H9 (cell line): Measurements from ENCODE around the gene CFAP46. TPM values are rescaled to one million over a fixed set of nuclear protein-coding genes. Genes with fewer than 3 reads are reported as not detected.

ENCODE experiments used
- DNase-seq: peaks from one replicate; pipeline ENCODE4 v3.0.0-alpha.2; 2017
- H2AFZ ChIP-seq: one replicate; pipeline ENCODE4 v1.6.1; 2013; ENCODE audit warnings: mild to moderate bottlenecking, low read length, control low read depth, moderate library complexity
- H2AK5ac ChIP-seq: 2 replicates; pipeline ENCODE4 v1.6.1; 2013; ENCODE audit warnings: low read length, control low read depth, mixed read lengths; ENCODE audit not compliant: insufficient read length
- H2BK120ac ChIP-seq: one replicate; pipeline ENCODE4 v1.6.1; 2013; ENCODE audit warnings: low read depth, mild to moderate bottlenecking, low read length, control low read depth, inconsistent platforms; ENCODE audit not compliant: poor library complexity, severe bottlenecking
- H2BK12ac ChIP-seq: 2 replicates; pipeline ENCODE4 v1.6.1; 2013; ENCODE audit warnings: low read length, control low read depth, mixed read lengths, low read depth; ENCODE audit not compliant: insufficient read length
- H2BK15ac ChIP-seq: 2 replicates; pipeline ENCODE4 v1.6.1; 2013; ENCODE audit warnings: low read depth, low read length, control low read depth
- H2BK20ac ChIP-seq: one replicate; pipeline ENCODE4 v1.6.1; 2013; ENCODE audit warnings: low read depth, mild to moderate bottlenecking, low read length, control low read depth, inconsistent platforms; ENCODE audit not compliant: poor library complexity, severe bottlenecking
- H2BK5ac ChIP-seq: 2 replicates; pipeline ENCODE4 v1.6.1; 2013; ENCODE audit warnings: low read length, control low read depth, mixed read lengths; ENCODE audit not compliant: insufficient read length
- H3K14ac ChIP-seq: 2 replicates; pipeline ENCODE4 v1.6.1; 2013; ENCODE audit warnings: low read length, control low read depth; ENCODE audit not compliant: insufficient read depth
- H3K18ac ChIP-seq: 2 replicates; pipeline ENCODE4 v1.6.1; 2013; ENCODE audit warnings: low read depth, mild to moderate bottlenecking, mixed read lengths, low read length, control low read depth; ENCODE audit not compliant: insufficient read length
- H3K23ac ChIP-seq: 2 replicates; pipeline ENCODE4 v1.6.1; 2013; ENCODE audit warnings: low read length, control low read depth, mixed read lengths, low read depth; ENCODE audit not compliant: insufficient read length
- H3K23me2 ChIP-seq: 2 replicates; pipeline ENCODE4 v1.6.1; 2013; ENCODE audit warnings: low read depth, mild to moderate bottlenecking, mixed read lengths, low read length, control low read depth; ENCODE audit not compliant: insufficient read length, poor library complexity, severe bottlenecking
- H3K27ac ChIP-seq: 2 replicates; pipeline ENCODE4 v1.5.1; 2013; ENCODE audit warnings: low read length, control low read depth, mixed read lengths, low read depth; ENCODE audit not compliant: insufficient read length
- H3K27me3 ChIP-seq: 2 replicates; pipeline ENCODE4 v1.6.1; 2013; ENCODE audit warnings: low read length, control low read depth, inconsistent platforms; ENCODE audit not compliant: insufficient read depth
- H3K4ac ChIP-seq: 2 replicates; pipeline ENCODE4 v1.6.1; 2013; ENCODE audit warnings: low read depth, mild to moderate bottlenecking, control low read depth, inconsistent platforms, low read length, moderate library complexity
- H3K4me1 ChIP-seq: 2 replicates; pipeline ENCODE4 v1.6.1; 2013; ENCODE audit warnings: low read length, control low read depth, inconsistent platforms; ENCODE audit not compliant: insufficient read depth
- H3K4me2 ChIP-seq: 2 replicates; pipeline ENCODE4 v1.6.1; 2013; ENCODE audit warnings: low read length, control low read depth, mixed read lengths; ENCODE audit not compliant: insufficient read length, insufficient read depth
- H3K56ac ChIP-seq: 2 replicates; pipeline ENCODE4 v1.6.1; 2013; ENCODE audit warnings: low read depth, mild to moderate bottlenecking, mixed read lengths, low read length, control low read depth; ENCODE audit not compliant: insufficient read length
- H3K79me1 ChIP-seq: 2 replicates; pipeline ENCODE4 v1.6.1; 2013; ENCODE audit warnings: low read depth, mild to moderate bottlenecking, moderate library complexity, low read length, control low read depth, inconsistent platforms; ENCODE audit not compliant: insufficient read depth, poor library complexity, severe bottlenecking
- H3K79me2 ChIP-seq: 2 replicates; pipeline ENCODE4 v1.6.1; 2013; ENCODE audit warnings: low read length, control low read depth, inconsistent platforms; ENCODE audit not compliant: insufficient read depth
- H3K9ac ChIP-seq: 2 replicates; pipeline ENCODE4 v1.6.1; 2013; ENCODE audit warnings: low read length, control low read depth, mixed read lengths; ENCODE audit not compliant: insufficient read length; ENCODE audit errors: extremely low read depth
- H3K9me3 ChIP-seq: one replicate; pipeline ENCODE4 v1.6.1; 2013; ENCODE audit warnings: low read depth, low read length, inconsistent platforms; ENCODE audit not compliant: control insufficient read depth
- H3T11ph ChIP-seq: one replicate; pipeline ENCODE4 v1.6.1; 2013; ENCODE audit warnings: mild to moderate bottlenecking, low read length, control low read depth, inconsistent platforms
- H4K20me1 ChIP-seq: one replicate; pipeline ENCODE4 v1.6.1; 2013; ENCODE audit not compliant: control insufficient read depth, insufficient read length, insufficient read depth
- H4K5ac ChIP-seq: 2 replicates; pipeline ENCODE4 v1.6.1; 2013; ENCODE audit warnings: low read depth, mild to moderate bottlenecking, mixed read lengths, low read length, control low read depth; ENCODE audit not compliant: insufficient read length
- H4K8ac ChIP-seq: replicated peaks from 2 replicates; pipeline ENCODE4 v1.6.1; 2013; ENCODE audit warnings: low read length, control low read depth, mixed read lengths, low read depth; ENCODE audit not compliant: insufficient read length
- H4K91ac ChIP-seq: 2 replicates; pipeline ENCODE4 v1.6.1; 2013; ENCODE audit warnings: low read depth, mild to moderate bottlenecking, moderate library complexity, mixed read lengths, low read length, control low read depth; ENCODE audit not compliant: insufficient read length
- H3K27ac Mint-ChIP-seq, 3 experiments: 2 replicates in 2 of 3; 3 replicates in 1 of 3; pipeline ENCODE4 v1.8.0; 2020 to 2021; ENCODE audit warnings: mixed read lengths in 3 of 3, mild to moderate bottlenecking in 1 of 3, moderate library complexity in 1 of 3
- H3K27me3 Mint-ChIP-seq: 2 replicates; pipeline ENCODE4 v1.8.0; 2021; ENCODE audit warnings: low read depth, mild to moderate bottlenecking, moderate library complexity, mixed read lengths
- H3K36me3 Mint-ChIP-seq, 3 experiments: 2 replicates in 2 of 3; 3 replicates in 1 of 3; pipeline ENCODE4 v1.8.0; 2020 to 2021; ENCODE audit warnings: low read depth in 3 of 3, mixed read lengths in 3 of 3; ENCODE audit not compliant: insufficient read depth in 1 of 3
- H3K4me1 Mint-ChIP-seq, 2 experiments: 2 replicates each; pipeline ENCODE4 v1.8.0; 2020; ENCODE audit warnings: mixed read lengths in 2 of 2
- H3K4me3 Mint-ChIP-seq, 2 experiments: 2 replicates in 1 of 2; 3 replicates in 1 of 2; pipeline ENCODE4 v1.8.0; 2020 to 2021; ENCODE audit warnings: mild to moderate bottlenecking in 2 of 2, mixed read lengths in 2 of 2, moderate library complexity in 1 of 2
- H3K9me3 Mint-ChIP-seq, 2 experiments: 2 replicates in 1 of 2; 3 replicates in 1 of 2; pipeline ENCODE4 v1.8.0; 2020; ENCODE audit warnings: mild to moderate bottlenecking in 2 of 2, mixed read lengths in 2 of 2, moderate library complexity in 1 of 2
- CTCF ChIP-seq: fragments of 200-600 bp; sonication (generic); conservative IDR thresholded peaks from 3 replicates; pipeline ENCODE4 v1.8.0; 2021; ENCODE audit warnings: antibody characterized with exemption, mild to moderate bottlenecking
- WGBS: extraction: QIAGEN DNeasy Blood & Tissue Kit; methylation state at CpG from one replicate; pipeline ENCODE4 v1.1.7; 2013; ENCODE audit warnings: missing lambda C conversion rate, low lambda C conversion rate, mixed read lengths; ENCODE audit not compliant: insufficient read length; ENCODE audit errors: extremely low coverage; 5-methylcytosine and 5-hydroxymethylcytosine counted together
- total RNA-seq: library from RNA; stranded (reverse); gene quantifications from 2 replicates; pipeline ENCODE4 v1.2.1, GENCODE V29; 2021

The CFAP46 gene
- total RNA-seq, 1 experiment from 2014 or later = 3.1 TPM

GRCh38 chr10:132885451-132886210 lies 56.7 kb downstream of the CFAP46 start:
- no peaks in the 10 kb centered on the region for H3K36me3 Mint-ChIP-seq
- no peak overlapping the region for H2BK15ac ChIP-seq
- no peak overlapping the region for H4K91ac ChIP-seq
- H3K4me3 Mint-ChIP-seq = no peak overlapping the region
- peaks cover 10 to 13% of the 10 kb centered on the region in 2 experiments for H3K4me1 Mint-ChIP-seq
- no peak overlapping the region for H3K23ac ChIP-seq
- no peak overlapping the region for H2BK5ac ChIP-seq
- no peak overlapping the region for H4K5ac ChIP-seq
- H3K79me1 ChIP-seq = no peaks in the 10 kb centered on the region
- DNase-seq = no peak
- no peaks in the 10 kb centered on the region for H3K27me3 ChIP-seq
- no peak overlapping the region for H3K9ac ChIP-seq
- H3K18ac ChIP-seq = no peak overlapping the region
- H3K23me2 ChIP-seq = peaks cover 3% of the 10 kb centered on the region
- no peak overlapping the region for H3K14ac ChIP-seq
- no peaks in the 10 kb centered on the region for H4K20me1 ChIP-seq
- peaks cover 22% of the 10 kb centered on the region for H3K27me3 Mint-ChIP-seq
- H2BK120ac ChIP-seq = no peak overlapping the region
- H2BK12ac ChIP-seq = no peak overlapping the region
- H3K9me3 ChIP-seq = no peaks in the 10 kb centered on the region
- no peaks in the 10 kb centered on the region for H3K79me2 ChIP-seq
- no peak overlapping the region for H3K27ac ChIP-seq
- no peak overlapping the region for H3K4me2 ChIP-seq
- no peak overlapping the region for H3K27ac Mint-ChIP-seq
- TF ChIP-seq CTCF = no peak
- H4K8ac ChIP-seq = no peak overlapping the region
- H2AFZ ChIP-seq = no peak overlapping the region
- no peak overlapping the region for H3K56ac ChIP-seq
- no peak overlapping the region for H3T11ph ChIP-seq
- no peaks in the 10 kb centered on the region; a peak in 1 of 5 replicates for H3K9me3 Mint-ChIP-seq
- H3K4me1 ChIP-seq = no peaks in the 10 kb centered on the region
- H3K4ac ChIP-seq = no peak overlapping the region
- H2BK20ac ChIP-seq = no peak overlapping the region
- H2AK5ac ChIP-seq = no peak overlapping the region
- no CpG with 5 or more reads among the region's 31 CpGs for WGBS
